ENCODE measurements around the gene DENND4B.
A peak's percentile ranks its signal among the peaks of the same experiment; 100 is the strongest.

The DENND4B gene

DNA sequence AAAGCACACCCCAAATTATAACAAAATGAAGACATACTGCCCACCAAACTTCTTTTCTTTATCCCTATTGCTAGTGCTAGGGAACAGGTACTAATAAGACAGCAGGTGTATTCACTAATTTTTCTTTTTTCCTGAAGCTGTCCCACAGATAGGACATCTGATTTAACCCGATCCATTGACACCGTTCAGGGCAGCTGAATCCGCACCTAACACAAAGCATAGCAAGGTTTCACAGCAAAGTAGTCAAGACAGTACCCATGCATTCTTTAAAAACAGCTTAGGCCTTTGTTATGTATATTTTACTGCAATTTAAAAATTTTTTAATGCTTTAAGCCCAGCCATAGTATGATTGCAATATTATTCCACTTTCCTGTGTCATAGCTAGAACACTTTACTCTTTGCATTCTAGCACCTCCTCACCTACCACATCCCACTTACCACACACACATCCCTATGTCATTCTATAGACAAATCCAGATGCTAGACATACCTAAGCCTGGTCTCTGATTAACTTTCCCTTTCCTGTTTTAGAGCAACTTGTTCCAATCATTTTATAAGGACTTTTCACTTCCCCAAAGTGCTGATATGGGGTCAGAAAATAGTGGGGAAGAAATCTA is 64.1 kb downstream of the DENND4B start:
- no peak for DNase-seq (ENCODE audit: low read depth)

DNA sequence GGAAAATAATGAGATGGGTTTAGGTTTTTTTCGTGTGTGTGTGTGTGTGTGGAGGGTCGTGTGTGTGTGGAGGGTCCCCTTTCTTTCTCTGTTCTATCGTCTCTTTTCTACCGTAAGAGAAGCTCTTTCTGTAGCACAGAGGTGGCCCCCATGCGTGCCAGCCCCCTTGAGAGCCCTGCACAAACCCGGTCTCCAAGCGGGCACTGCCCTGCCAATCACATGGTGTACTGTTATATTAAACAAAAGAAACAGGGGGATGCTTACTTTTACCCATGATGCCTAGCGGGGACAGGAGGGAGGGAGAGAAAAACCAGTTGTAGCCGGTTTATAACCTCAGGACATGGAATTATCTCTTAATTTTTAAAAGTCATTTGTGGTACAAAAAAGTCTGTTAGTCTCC is 64.8 kb downstream of the DENND4B start:
- no peak for DNase-seq (ENCODE audit: low read depth)

DNA sequence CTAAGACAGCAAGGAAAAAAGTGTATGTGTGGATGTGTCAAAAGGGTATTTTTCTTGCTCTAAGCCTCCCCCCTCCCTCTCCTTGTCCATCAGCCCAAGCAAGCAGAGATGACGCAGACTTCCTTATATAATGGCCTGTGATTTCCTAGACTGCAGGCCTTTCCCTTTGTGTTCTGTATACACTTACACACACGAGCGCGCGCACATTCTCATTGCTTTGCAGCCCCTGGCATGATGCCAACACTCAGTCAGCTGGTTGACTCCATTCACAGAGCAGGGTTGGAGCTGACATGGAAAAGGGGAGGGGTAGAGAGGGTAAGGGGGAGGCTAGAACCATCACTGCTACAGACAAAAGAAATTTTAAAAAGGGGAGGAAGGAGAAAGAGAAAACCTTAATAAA is 65.6 kb downstream of the DENND4B start:
- DNase-seq (ENCODE audit: low read depth) = peak; percentile 2

DNA sequence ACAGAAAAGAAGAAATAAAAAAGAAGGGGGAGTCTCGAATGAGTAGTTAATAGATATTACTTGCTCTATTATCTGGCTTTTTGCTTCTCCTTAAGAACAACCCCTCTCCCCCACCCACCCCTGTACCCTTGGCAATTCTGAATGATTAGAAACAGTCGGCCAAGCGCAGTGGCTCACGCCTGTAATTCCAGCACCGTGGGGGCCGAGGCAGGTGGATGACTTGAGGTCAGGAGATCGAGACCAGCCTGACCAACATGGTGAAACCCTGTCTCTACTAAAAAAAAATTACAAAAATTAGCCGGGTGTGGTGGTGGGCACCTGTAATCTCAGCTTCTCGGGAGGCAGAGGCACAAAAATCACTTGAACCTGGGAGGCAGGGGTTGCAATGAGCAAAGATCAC is 66.5 kb downstream of the DENND4B start:
- no peak for DNase-seq (ENCODE audit: low read depth)

Data from T follicular helper cell (primary cell).